ENCODE measurements around the gene PDXK.
A peak's percentile ranks its signal among the peaks of the same experiment; 100 is the strongest.

Gene PDXK

DNA sequence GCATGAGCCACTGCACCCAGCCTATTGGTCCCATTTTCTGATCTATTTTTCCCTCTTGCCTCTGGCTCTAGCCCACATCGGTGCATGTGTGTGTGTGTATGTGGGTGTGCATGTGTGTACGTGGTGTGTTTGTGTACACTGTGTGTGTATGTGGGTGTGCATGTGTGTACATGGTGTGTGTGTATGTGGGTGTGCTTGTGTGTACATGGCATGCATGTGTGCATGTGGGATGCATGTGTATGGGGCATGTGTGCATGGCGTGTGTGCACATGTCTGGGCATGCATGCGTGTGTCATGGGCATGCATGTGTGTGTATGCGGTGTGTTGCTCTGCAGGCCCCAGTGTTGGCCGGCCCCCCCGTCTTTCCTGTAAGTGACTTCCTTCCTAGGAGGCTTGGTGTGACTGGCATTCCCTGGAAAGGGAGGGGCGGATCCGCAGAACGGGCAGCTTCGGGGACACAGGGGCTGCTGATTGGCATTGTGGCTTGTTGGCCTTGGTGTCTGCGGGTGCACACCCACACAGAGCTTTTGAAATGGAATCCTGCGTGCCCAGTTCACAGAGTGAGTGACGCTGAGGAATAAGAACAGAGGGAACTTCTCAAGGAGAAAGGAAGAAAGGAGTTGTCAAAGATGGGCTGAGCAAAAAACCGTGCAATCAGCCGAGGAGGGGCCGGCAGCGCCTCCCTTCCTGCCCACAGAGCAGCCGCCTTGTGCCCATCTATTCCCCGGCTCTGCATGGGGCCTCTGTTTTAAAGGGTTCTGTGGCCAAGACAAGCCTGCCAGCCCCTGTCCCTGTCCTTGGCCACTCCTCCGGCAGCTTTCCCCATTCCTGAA lies 8.0 kb downstream of the PDXK start:
- no peak for DNase-seq

DNA sequence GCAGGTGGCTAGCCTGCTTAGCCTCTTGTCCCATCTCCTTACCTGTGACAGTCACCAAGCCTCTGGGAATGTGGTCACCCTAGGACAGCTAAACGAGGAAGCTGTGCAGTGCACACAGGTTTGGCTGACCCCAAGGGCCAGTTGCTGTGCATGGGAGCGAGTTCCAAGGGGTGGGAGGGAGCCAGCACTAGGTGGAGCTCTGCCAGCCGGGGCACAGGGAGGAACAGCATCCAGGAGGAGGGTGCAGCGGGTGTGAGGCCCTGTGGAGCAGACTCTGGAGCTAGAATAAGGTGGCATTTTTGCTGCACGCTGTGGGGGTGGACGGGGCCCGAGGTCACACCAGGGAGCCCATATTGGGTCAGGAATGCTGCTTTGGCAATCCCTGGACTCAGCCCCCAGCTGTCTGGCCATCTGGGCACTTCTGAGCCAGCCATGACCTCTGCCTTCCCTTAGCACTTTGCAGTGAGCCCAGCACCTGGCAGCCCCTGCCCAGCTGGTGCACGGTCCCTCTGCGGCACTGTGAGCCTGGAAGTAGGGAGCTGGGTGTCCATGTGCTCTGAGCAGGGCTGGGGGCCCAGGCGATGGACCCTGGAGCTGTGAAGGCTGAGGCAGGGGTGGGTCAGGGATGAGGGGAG lies 8.7 kb downstream of the PDXK start:
- no peak for DNase-seq

DNA sequence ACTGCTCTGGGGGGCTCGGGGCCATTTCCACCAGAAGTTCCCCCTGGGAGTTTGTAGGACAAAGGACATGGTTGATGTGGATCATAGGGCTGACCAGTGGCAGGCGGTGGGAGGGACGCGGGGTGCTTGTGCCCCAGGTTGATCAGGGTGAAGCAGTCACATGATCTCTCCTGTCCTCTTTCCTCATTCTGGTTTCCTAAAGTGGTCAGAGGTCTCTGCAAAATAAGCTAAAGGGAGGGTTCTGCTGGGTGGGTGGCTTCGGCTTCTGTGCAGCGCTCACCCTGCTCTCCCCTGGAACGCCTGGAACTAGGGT lies 9.2 kb downstream of the PDXK start:
- no peak for DNase-seq

DNA sequence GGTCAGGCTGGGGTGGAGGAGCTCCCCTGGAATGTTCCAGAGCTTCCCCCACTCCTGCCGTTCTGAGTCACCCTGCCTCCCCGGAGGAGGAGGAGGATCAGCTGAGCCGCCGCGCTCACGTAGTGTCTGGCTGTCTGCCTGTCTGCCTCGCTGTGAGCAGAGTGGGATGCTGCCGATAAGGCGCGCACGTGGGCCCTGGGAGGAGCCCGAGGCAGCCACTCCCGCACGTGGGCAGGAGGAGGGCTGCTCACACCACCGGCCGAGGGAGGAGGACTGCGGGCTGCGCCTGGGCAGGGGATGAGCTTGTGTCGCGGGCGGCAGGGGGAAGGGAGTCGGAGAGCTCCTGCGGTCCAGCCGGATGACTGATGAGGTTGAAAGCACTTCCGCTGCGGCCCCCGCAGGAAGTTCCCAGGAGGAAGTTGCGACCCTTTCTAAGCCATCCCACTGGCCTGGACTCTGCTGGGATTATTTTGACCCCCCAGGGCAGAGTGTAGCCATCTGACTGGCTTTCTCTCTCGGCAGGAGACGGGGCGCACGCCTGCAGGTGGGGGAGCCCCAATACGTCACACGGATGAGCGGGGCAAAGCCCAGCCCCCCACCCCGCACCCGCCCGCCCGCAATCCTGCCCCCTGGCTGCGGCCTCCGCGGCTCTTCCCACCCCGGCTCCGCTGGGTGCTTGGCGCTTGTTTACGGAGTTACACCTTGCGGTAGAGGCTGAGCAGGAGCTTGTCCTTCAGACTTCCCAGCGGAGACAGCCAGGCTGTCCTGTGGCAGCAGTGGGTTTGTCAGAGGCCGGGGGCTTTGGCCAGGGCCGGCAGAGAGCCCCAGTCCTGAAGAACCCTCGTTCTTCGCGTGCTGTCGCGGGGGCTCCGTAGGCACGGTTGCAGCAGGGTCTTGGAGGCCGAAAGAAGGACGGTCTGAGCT lies 9.8 kb downstream of the PDXK start:
- DNase-seq: peak; percentile 50 to 87 (median 65)

DNA sequence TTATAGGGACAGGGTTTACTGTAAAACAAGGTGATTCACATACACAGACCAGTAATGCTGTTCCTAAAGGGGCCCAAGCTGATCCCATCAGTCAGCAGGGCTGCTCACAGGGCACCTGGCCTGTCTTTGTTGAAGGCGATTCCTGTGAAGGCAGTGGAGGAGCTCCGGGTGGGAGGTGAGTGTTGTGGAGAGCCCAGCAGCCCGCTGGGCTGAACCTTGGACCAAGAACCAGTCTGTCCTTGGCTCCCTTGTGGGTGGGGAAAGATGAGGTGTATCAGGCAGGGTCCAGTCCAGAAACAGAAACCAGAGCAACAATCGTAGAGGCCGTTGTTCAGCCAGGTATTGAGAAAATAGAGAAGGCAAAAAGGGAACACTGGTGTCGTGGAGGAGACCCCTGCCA lies 12.5 kb downstream of the PDXK start:
- no peak for DNase-seq

DNA sequence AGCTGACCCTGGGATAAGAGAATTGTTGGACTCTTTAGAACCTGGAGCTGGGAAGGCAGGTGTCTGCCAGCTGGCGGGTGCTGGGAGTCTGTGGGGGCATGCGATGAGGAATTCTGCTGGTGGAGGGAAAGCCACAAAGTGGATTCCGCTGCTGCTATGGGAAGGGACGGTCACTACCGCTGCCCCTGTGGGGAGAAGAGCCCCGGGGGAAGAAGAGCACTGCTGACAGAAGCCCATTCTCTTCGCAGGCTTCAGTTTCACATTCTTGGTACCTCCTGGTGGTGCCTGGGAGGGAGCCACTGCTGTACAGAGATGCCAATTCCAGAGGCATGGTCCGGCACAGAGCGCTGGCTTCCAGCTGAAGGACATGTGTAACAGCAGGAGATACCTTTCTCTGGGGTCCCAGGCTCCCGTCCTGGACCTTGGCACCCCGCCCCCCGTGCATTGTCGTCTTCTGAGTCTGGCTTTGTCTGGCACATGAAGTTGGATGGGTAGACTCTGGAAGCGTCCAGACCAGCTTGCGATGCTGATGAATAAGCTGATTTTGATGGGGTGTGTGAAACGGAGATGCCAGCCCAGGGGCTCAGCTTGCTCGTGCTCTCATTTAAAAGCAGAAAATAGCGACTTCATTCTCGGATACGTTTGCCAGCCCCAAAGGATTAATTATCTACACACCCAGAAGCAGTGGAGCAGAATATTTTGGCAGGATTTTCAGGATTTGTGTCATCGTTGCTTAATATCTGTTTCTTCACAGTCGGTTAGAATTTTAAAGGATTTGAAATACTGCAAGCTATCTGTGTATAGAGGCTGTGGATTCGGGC lies 13.2 kb downstream of the PDXK start:
- DNase-seq: no peak

DNA sequence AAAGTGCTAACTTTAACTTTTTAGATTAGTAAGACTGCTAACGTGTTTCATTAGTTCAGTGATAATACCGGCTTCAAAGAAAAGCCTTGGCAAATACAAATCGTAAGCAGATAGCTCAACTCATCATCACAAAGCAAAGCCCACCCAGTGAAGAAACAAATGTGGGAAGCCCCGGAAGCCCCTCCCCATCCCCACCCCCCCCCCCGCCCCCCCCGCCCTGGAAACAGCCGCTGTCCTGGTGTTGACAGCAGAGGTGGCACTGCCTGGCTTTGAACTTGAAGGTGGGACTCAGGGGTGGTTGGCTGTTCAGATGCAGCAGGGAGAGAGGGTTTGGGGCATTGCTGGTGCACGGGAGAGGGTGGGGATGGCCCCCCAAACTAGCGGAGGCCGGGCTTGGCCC lies 14.1 kb downstream of the PDXK start:
- peak in 1 of 5 experiments; percentile 45 for DNase-seq

DNA sequence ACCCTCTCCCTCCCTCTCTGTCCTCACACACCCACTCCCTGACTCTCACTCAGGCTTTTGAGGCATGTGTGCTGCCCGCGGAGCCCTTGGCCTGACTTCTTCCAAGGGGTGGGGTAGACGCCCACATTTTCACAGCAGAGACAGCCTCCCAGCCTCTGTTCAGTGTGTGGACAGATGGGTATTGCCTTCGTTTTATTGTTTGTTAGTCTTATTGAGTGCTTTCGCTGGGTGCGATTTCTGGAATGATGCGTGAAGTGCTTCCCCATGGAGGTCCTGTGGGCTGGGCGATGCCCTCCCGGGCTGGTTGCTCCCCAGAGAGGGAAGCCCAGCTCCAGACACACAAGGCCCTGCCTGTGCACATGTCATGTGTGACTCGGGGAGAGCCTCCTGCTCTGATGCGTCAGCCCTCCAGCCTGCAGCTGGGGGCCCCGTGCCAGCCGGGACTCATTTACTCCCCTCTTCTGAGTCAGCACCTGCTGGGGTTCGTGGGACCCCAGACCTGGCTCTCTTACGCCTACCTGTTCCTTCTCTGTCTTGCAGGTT lies 14.7 kb downstream of the PDXK start:
- DNase-seq: peak in 1 of 5 experiments; percentile 24

DNA sequence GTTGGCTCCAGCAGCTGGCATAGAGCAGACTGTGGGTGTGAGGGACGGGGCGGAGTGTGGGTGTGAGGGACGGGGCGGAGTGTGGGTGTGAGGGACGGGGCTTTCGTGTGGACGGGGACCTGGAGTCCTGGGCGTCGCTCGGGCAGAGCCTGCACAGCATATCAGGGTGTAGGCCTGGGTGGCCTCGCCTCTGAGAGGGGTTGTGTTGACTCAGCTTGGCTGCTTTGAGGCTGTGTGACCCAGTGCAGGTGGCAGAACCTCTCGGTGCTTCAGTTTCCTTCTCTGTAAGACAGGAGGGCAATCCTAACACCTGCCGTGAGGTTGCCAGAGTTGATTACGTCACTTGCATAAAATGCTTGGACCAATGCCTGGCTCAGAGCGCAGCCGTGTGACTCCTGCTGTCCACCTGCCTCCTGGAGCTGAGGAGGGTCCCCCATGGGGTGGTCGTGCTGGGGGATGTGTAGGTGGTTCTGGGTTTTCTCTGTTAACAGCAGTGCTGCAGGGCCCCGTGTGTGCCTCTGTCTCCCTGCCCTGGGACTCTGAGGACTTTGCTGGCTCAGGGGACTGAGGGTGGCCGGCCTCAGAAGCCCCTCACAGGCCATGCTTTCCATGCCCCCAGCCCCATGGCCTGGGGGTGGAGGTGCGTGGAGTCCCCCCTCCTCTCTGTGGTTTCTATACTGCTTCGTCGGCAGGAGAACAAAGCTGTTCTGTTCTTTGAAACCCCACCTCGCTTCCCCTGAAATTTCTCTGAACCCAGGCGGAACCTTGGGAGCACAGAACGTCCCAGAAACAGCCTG lies 15.4 kb downstream of the PDXK start:
- DNase-seq: no peak

DNA sequence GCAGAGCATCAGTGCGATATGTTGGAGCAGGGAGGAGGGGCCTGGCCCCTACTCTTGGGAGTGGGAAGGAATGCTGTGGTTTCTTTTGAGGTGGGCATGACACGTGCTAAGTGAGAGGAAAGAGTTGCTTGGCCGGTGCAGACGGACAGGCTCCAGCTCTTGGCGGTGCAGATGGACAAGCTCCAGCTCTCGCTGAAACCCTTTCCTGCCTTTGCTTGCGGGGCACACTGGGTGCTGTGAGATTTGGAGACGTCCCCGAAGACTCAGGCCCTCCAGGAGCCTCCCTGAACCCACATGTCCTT lies 15.9 kb downstream of the PDXK start:
- no peak for DNase-seq

DNA sequence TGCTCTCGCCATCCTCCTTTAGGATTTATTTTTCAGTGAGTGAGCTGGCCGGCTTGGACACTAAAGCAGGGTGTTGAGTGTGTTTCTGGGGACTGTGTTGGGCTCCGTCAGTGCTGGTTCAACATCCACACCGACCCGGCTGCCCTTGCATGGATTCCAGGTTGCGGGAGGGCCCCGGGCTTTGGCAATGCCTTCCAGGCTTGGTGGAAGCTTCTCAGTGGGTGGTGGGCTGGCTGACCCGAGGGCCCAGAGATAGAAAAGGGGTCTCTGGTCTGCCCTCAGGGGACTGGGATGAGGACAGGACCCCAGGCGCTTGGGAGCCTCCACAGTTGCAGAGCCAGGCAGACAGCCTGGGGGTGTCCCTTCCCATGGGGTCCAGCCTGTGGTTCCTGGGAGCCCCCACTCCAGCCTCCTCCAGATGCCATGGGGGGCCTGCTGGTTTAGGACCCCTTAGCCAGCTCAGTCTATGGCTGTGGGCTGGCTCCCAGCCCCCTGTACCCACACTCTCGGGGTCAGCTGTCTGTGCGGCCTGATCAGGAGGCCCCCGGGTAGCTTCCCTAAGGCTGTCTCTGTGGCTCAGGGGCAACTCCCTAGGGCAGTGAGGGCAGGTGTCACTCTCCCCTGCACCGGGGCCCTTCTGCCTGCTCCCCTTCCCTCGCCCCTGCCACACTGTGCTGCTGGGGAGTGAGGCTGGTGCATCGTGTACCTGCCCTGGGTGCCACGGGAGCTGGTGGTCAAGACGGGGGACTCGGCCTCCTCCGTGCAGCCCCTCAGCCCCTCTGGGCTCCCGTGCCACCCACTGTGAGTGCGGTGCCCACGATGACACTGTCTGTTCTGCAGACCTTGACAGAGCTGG lies 16.5 kb downstream of the PDXK start:
- no peak for DNase-seq

DNA sequence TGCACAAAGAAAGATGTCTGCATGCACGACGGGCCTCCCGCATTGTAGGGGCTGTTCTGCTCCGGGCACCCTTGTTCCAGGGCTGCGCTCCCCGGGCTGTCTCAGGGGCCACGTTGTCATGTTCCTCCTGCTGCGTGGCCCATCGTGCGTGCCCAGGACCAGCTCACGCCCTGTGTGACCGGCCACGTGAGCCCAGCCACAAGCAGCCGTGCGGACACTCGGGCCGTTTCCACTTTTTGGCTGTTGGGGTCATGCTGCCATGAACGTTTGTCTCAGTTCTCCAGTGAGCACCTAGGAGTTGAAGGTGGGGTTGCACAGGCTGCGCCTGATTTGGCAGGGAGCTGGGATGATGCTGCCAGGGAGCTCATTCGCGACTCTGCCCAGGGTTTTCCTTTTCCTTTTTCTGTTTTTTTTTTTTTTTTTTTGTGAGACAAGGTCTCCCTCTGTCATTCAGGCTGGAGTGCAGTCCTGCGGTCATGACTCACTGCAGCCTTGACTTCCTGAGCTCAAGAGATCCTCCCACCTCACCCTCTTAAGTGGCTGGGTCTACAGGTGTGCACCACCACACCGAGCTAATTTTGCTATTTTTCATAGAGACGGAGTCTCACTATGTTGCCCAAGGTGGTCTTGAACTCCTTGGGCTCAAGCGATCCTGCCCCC lies 17.4 kb downstream of the PDXK start:
- no peak for DNase-seq

DNA sequence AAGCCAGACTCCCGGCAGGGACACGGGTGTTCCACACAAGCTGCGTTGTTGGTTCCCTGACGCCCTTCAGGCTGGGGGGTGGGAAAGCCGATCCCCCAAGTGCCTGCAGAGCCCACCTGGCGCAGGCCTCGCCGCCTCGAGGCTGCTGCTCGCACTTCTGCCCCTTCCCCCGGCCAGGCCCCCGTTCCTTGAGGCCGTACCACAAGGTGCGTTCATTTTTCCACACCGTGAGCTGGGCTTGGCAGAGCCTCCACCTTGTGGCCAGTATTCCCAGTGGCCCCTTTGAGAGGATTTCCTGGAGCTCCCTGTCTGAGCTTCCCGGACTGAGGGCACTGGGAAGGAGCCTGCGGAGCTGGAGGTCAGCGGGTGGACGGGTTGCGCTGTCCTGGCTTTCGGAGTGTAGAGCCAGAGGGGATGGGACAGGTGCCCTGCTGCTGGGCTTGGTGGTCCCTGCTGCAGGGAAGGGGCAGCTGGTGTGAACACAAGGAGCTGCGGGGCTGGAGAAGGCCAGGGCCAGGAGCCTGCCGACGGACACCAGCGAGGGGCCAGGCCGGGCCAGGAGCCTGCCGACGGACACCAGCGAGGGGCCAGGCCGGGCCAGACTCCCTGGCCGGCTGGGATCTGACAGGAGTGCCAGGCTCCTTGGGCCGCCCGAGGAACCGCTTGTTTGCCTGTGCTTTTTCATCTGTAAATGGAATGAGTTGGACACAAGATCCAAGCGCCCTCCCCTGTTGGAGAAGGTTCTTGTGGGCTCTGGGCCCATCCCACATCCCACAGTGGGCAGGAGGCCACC lies 18.4 kb downstream of the PDXK start:
- DNase-seq: no peak

DNA sequence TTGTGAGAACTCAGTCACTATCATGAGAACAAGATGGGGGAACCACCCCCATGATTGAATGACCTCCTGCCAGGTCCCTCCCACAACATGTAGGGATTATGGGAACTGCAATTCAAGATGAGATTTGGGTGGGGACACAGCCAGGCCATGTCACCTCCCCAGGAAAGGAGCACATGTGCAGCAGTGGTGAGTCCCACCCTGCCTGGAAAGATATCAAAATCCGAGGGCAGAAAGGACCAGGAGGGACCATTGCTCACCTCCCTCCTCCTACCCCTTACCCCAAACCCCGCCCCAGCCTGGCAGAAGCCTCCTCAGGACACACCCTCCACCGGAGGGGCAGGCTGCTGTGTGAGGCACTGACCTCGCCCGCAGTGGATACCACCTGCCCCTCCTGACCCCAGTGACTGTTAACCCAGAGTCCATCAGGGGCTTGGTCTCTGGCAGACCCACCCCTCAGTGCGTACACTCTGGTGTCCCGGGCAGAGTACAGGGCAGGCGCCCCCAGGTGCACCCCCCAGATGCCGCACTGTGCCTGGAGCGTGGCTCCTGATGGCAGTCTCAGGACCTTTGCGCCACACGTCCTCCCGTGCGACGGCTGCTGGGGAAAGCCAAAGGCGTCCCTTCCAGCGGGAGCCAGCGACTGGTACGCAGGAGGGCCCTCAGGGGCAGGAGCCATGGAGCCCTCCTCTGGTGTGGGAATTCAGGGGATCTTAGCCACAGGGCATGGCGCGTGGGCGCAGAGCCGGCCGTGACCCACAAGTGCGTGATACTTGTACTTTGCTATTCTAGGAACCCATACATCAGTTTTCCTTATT lies 20.9 kb downstream of the PDXK start:
- no peak for DNase-seq

DNA sequence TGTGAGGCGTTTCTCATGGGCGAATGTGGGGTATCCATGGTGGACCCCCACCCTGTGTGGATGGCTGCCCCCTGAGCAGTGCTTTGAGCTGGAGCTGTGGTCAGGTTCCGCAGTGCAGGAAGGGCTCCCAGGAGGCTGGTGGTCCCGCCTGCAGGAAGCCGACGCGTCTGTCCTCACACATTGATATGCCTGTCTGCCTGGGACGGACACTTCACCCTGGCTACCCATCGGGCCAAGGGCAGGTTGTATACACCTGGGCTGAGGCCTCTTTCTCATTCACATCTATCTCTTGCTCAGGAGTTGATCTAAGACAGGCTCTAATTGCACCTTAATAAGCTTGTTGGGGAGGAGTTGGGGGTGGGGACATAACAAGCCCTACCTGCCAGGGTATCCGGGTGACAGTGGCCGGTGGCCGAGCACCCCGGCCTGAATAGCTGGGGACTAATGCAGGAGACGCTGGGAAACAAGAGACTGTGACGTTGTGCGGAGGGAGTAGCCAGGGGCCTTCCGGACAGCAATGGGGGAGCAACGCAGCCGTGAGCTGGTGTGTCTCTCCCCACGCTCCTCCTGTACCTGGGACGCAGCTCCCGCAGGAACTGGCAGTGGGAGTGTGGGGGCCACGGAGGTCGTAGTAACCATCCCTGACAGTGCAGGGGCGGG lies 21.7 kb downstream of the PDXK start:
- DNase-seq: peak in 1 of 5 experiments; percentile 25

DNA sequence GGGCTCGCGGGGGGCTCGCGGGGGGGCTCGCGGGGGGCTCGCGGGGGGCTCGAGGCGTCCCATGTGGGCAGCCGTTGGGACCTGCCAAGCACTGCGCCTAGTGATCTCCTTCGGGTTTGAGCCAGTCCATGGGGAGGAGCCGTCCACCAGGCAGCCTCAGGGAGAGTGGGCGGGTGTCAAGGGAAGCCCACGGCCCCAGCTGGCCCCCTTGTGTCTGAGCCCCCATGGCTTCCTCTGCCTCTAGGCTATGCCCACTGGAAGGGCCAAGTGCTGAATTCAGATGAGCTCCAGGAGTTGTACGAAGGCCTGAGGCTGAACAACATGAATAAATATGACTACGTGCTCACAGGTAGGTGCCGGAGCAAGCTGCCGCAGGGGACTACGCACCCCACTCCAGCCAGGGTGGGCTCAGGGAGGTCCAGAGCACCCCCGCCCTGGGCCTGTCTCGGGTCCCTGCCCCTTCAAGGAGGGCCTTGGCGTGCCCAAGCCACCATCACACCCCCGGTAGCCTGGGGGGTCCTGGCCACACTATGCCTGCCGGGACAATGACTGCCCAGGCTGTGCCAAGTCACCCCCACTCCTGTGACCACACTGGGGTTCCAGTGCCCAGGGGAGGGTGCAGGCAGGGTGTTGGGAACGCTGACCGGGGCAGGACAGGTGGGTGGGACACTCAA lies 22.6 kb downstream of the PDXK start:
- no peak for DNase-seq

DNA sequence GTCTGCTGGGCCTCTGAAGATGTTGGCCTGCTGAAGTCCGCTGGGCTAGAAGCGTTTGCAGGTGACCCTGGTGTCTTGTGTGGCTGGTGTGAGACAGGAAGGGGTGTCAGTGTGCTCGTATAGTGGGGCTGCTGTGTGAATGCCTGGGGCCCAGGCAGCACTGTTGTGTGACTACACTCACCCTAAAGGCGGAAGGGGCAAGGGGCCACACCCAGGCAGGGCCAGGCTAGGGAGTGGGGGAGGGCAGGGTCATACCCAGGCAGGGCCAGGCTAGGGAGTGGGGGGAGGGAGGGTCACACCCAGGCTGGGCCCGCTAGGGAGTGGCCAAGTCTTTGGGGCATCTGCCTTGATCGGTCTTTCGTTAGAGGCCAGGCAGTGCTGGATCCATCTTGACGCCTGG lies 25.0 kb downstream of the PDXK start:
- DNase-seq: no peak
